Astrocyte of the spinal cord (primary cell): ENCODE data around the gene ZNF786.
"Not testable (repeated sequence)": the region's sequence is repeated elsewhere in the genome, so short reads cannot be mapped to it uniquely, and the experiment has no call there.

Experiments
- DNase-seq: peaks from one replicate; pipeline ENCODE4 v3.0.0; 2011; ENCODE audit warnings: low read depth, low spot score
- H3K4me3 ChIP-seq: 2 replicates; pipeline ENCODE4 v1.5.1; 2011; ENCODE audit warnings: low read depth, mild to moderate bottlenecking, low read length, moderate library complexity
- CTCF ChIP-seq: IDR thresholded peaks from 2 replicates; pipeline ENCODE4 v1.5.1; 2012; ENCODE audit warnings: low read depth, mild to moderate bottlenecking, low read length, inconsistent platforms
- in situ Hi-C: cut with HindIII; loops from 2 replicates; pipeline ENCODE4 v1.10.0; 2017; ENCODE audit warnings: low sequenced_read_pairs

Gene ZNF786

GRCh38 chr7:149072438-149072775, 18.1 kb downstream of the ZNF786 start:
- no peak overlapping the region for H3K4me3 ChIP-seq
- DNase-seq: no peak
- in situ Hi-C loops: no loop called here
- no peak for TF ChIP-seq CTCF

DNA sequence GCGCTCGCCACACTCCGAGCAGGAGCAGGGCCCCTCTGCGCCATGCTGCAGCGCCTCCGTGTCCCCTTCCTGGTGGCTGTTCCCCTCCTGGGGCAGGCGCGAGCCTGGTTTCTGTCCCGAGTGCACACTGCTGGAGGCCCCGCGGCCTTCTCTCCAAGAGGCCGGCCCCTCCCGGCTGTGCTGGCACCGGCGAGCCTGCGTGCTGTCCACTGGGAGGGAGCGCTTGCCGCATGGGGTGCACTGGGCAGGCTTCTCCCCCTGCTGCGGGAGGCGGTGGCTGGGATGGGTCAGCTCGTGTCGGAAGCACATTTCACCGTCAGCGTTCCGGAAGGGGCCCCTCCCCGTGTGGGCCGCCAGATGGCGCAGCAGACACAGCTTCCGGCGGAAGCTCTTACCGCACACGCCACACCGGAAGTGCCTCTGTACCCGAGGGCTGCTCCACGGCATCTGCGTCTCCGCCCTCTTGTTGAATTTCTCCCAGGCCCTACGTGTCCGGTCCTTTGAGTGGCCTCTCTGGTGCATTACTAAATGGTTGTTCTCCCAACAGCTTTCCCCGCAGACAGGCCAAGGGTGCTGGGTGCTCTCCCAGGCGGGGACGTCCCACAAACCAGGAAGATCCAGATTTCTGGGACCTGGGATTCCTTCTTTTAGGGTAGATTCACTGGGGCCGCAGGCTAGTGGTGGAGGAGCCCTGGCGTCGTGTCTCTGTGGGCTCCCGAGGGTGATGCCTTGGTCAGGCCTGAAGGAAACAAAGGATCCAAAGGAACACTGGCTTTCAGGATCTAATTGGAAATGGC, 18.7 kb downstream of the ZNF786 start:
- H3K4me3 ChIP-seq: no peak overlapping the region
- no peak for DNase-seq
- in situ Hi-C loops: no loop called here
- TF ChIP-seq CTCF: peak; percentile 24

GRCh38 chr7:149071182-149071635, 19.3 kb downstream of the ZNF786 start:
- DNase-seq: no peak
- no peak for TF ChIP-seq CTCF
- in situ Hi-C loops: no loop called here
- H3K4me3 ChIP-seq: no peak overlapping the region

GRCh38 chr7:149070372-149071125, 20.0 kb downstream of the ZNF786 start:
- no peak for DNase-seq
- in situ Hi-C loops: no loop called here
- no peak overlapping the region for H3K4me3 ChIP-seq
- no peak for TF ChIP-seq CTCF

GRCh38 chr7:149067869-149068268, 22.6 kb downstream of the ZNF786 start:
- DNase-seq: no peak
- H3K4me3 ChIP-seq: no peak overlapping the region
- in situ Hi-C loops: no loop called here
- TF ChIP-seq CTCF: no peak

DNA sequence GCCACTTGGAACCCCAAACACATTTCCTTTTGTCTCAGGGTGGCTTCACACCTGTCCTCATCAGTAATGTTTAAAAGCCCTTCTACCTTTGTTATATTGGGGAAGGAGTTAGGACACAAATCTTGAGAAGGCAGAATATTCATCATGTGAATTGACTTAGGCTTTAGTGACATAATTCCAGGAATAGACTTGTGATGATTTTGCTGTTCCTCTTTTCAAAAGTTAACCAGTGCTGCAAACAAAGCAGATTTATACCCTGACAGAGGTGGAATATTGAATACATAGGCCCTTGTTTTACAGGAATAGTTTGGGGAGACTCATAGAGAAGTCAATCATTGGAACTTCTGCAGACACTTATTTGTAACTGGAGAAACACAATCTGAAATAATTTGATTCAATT, 27.0 kb downstream of the ZNF786 start:
- no peak overlapping the region for H3K4me3 ChIP-seq
- no peak for DNase-seq
- in situ Hi-C loops: no loop called here
- no peak for TF ChIP-seq CTCF

DNA sequence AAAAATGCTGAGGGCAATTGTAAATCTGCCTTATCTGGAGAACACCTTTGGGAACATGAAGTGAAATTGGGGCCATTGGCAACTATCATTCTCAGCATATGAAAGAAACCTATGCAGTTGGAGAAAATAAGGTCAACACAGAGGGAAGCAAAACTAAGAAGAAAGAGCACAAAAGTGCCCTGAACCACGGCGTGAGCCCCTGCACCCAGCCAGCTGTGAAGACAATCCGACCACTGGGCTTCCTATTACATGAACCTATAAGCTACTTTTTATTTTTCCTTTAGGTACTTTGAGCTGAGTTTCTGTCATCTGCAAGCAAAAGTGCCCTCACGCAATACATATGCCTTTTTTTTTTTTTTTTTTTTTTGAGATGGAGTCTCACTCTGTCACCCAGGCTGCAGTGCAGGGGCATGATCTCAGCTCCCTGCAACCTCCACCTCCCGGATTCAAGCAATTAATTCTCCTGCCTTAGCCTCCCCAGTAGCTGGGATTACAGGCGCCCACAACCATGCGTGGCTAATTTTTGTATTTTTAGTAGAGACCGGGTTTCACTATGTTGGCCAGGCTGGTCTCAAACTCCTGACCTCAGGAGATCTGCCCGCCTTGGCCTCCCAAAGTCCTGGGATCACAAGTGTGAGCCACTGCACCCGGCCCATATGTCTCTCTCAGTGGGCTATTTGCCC, 28.2 kb downstream of the ZNF786 start:
- H3K4me3 ChIP-seq, in situ Hi-C loops, DNase-seq: not testable (repeated sequence)
